Measurements from ENCODE around the gene LY6G6D.

- TF ChIP-seq TOX (CRISPR knock-in tag; IDR thresholded peaks at IDR 0.05; ENCODE audit: borderline replicate concordance) = no peak
- no peak for TF ChIP-seq ZFP30 (CRISPR knock-in tag; IDR thresholded peaks at IDR 0.05)
- TF ChIP-seq ISL1 (CRISPR knock-in tag; IDR thresholded peaks at IDR 0.05) = no peak
- TF ChIP-seq PATZ1 (CRISPR knock-in tag; IDR thresholded peaks at IDR 0.05; ENCODE audit: borderline replicate concordance) = no peak
- TF ChIP-seq OSR1 (CRISPR knock-in tag; IDR thresholded peaks at IDR 0.05) = no peak
- TF ChIP-seq TCF4 (CRISPR knock-in tag; IDR thresholded peaks at IDR 0.05; ENCODE audit: borderline replicate concordance) = no peak
- no peak for TF ChIP-seq RARB (CRISPR knock-in tag; IDR thresholded peaks at IDR 0.05)
- no peak for TF ChIP-seq ZNF8 (CRISPR knock-in tag; IDR thresholded peaks at IDR 0.05)
Measured at GRCh38 chr6:31708224-31708623, 6.9 kb upstream of the LY6G6D start.
